ENCODE results near the gene CTIF.

DNA sequence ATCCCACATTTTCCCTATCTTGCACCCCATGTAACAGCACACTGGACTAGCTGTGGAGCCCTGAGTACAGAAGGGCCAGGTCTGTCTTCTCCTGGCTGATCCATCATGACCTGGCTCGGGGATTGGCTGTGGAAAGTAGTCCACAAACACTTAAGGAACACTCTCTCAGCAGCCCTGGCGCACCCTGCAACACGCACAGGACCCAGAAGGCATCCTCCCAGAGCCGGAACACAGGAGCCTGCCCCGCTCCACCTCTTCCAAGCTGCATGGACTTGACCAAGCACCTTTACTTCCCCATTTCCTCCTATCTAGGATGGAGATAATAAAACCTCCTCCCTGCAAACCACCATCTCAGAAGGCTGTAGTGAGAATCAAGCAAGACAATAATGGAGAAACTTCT lies 151.7 kb downstream of the CTIF start:
- TF ChIP-seq, protein P1, sequence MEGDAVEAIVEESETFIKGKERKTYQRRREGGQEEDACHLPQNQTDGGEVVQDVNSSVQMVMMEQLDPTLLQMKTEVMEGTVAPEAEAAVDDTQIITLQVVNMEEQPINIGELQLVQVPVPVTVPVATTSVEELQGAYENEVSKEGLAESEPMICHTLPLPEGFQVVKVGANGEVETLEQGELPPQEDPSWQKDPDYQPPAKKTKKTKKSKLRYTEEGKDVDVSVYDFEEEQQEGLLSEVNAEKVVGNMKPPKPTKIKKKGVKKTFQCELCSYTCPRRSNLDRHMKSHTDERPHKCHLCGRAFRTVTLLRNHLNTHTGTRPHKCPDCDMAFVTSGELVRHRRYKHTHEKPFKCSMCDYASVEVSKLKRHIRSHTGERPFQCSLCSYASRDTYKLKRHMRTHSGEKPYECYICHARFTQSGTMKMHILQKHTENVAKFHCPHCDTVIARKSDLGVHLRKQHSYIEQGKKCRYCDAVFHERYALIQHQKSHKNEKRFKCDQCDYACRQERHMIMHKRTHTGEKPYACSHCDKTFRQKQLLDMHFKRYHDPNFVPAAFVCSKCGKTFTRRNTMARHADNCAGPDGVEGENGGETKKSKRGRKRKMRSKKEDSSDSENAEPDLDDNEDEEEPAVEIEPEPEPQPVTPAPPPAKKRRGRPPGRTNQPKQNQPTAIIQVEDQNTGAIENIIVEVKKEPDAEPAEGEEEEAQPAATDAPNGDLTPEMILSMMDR (IDR thresholded peaks at IDR 0.05 in 8 of 11, conservative IDR thresholded peaks at IDR 0.05 in 3 of 11): no peak
- no peak for TF ChIP-seq POLR2A (IDR thresholded peaks at IDR 0.05)
